Erythroblast (primary cell): ENCODE results near the gene CLDN20.

Experiments
- GATA1 ChIP-seq: IDR thresholded peaks from 2 replicates; pipeline ENCODE4 v1.6.1; 2011; ENCODE audit warnings: low read depth, mild to moderate bottlenecking, control low read depth, low read length, moderate library complexity
- POLR2A ChIP-seq: IDR thresholded peaks from 2 replicates; pipeline ENCODE4 v1.6.1; 2011; ENCODE audit warnings: mild to moderate bottlenecking, low read length

- no peak for TF ChIP-seq POLR2A
- TF ChIP-seq GATA1 = no peak
Observed at GRCh38 chr6:155264693-155265320, 994 bp downstream of the CLDN20 start.
